ENCODE measurements around the gene KCNE3.

DNA sequence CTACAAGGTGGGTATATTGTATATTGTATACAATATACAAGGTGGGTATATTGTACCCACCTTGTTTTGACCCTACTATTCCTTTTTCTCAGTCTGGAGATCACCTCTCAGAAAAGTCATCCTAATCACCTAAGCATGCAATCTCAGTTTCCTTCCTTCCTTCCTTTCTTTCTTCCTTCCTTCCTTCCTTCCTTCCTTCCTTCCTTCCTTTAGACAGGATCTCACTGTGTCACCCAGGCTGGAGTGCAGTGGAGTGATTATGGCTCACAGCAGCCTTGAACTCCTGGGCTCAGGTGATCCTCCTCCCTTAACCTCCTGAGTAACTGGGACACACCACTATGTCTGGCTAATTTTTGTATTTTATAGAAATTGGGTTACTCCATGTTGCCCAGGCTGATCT is 1.2 kb upstream of the KCNE3 start:
- no peak for TF ChIP-seq CTCF (conservative IDR thresholded peaks at IDR 0.05; ENCODE audit: low read depth, low read length)
- TF ChIP-seq EZH2 (IDR thresholded peaks at IDR 0.05; ENCODE audit: borderline replicate concordance, low read depth, low read length, poor library complexity, severe bottlenecking), result no peak
